Cortex of kidney (tissue), 1 donor: ENCODE results near the gene TSPAN4.

Experiments used
- DNase-seq: peaks from one replicate; lab custom pipeline; 2025; lab: John Stamatoyannopoulos, UW

Gene TSPAN4

DNA sequence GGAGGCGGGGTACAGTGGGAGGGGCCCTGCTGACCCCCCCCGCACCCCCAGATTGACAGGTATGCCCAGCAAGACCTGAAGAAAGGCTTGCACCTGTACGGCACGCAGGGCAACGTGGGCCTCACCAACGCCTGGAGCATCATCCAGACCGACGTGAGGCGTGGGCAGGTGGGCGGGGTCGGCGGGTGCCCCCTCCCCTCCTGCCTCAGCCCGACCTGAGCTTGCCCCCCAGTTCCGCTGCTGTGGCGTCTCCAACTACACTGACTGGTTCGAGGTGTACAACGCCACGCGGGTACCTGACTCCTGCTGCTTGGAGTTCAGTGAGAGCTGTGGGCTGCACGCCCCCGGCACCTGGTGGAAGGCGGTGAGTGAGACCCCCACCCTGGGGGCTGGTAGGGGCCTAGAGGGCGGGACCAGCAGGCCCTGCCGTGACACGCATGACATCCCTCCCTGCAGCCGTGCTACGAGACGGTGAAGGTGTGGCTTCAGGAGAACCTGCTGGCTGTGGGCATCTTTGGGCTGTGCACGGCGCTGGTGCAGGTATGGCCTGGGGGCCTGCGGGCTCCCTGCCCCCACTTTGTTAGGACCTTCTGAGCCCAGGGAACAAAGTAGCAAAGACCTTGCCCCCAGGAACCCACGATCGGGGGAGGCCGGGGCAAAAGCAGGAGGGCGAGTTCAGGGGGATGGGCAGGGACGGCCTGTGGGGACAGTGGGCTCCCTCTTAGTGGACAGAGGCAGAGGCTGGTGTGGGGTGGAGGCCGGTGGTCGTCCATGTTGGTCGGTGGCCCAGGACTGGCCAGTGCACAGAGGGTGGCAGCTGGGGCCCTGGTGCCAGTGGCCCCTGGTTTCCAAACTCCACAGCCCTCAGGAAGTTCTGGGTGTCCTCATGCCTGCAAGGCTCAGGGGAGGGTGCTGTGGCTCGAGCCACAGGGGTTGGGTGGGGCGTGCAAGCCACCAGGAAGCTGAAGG lies 23.1 kb downstream of the TSPAN4 start:
- DNase-seq: no peak

DNA sequence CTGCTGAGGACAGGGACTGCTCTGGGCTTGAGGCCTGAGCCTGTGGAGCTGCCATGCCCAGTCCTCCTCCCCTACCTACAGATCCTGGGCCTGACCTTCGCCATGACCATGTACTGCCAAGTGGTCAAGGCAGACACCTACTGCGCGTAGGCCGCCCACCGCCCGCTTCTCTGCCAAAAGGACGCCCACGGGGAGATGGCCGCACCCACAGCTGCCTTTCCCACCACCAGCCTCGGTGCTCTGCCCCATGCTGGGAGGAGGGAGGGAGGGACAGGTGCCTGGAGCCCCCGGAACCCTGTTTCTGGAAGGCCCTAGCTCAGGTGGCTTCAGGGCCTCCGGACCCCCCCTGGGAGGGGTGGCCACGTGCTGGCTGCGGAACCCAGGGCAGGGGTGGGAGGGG lies 23.8 kb downstream of the TSPAN4 start:
- no peak for DNase-seq

DNA sequence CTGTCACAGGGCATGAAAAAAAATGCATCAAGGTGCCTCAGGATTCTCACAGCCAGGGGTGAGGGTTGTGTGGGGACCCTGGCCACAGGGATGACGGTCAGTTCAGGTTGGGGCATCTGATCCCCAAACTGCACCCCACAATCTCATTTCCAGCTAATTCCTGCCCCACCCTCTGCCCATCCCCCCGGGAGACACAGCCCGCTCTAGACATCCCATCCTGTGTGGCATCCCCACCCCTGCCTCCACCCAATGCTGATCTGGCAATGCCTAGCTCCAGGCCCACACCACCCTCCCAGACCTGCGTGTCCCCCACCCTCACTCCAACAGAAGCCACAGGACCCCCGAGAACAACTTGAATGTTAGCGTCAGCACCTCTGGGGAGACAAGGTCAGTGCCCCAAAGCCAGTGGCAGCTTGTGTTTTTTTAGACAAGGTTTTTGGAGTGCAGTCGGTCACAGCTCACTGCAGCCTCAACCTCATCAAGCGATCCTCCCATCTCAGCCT lies 25.3 kb downstream of the TSPAN4 start:
- no peak for DNase-seq

DNA sequence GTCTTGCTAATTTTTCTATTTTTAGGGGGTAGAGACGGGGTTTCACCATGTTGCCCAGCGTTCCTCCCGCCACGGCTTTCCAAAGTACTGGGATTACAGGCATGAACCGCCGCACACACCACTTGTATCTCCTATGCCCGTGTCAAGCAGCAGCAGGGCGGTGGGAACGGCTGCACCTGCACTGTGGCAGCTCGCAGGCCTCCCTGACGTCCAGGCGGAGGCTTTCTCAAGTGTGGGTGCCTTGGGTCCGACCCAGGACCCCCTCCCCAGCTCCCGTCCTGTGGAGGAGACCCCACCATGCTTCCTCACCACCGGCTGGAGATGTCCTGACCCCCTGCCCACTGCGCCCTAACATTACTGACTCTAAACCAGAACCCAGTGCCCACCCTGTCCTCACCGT lies 25.7 kb downstream of the TSPAN4 start:
- DNase-seq: no peak

DNA sequence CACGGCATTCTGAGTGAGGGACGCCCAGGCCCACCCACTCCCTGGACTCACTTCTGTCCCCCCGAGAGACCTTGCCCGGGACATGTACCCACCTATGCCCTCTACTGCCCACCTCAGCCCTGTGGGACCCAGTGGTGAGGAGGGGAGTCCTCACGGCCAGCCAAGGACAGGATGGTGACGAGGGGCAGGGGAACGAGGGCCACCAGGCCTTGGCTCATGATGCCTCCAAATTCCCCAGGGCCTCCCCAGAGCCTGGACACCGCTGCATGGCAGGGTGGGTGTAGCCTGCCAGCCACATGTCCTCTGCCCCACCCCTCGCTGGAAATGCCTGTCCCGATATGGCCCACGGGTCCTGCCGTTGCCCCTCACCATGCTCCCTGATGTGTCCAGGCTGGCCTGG lies 26.1 kb downstream of the TSPAN4 start:
- DNase-seq: no peak

DNA sequence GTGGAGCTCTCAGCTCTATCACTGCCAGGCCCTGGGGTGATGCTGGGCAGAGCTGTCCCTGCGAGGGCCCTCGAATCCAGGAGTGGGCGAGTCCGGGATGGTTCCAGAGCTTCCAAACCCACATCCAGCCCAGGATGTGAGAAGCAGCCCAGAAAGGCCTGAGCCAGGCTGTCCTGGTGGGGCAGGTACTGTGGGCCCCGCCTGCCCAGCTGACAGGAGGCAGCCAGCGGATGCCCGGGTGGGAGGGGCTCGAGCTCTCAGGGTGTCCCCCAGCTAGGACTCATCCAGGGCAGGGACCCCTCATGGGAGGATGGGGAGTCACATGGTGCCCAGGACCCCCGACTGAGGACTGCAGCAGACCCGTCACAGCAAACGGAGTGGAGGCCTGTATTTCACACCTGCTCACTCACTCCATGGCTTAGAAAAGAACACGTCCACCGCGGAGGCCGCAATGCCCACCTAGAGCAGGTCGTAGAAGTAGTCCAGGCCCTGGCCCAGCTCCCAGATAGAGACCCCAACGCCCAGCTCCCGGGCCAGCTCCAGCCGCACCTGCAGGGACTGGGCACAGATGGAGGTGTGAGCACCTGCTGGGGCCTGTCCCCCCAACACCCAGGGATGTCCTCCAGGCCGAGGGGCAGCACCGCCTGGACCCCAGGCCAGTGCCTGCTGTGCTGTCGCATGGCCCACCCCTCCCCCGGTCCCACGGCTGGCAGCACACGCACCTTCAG lies 26.9 kb downstream of the TSPAN4 start:
- DNase-seq: no peak

DNA sequence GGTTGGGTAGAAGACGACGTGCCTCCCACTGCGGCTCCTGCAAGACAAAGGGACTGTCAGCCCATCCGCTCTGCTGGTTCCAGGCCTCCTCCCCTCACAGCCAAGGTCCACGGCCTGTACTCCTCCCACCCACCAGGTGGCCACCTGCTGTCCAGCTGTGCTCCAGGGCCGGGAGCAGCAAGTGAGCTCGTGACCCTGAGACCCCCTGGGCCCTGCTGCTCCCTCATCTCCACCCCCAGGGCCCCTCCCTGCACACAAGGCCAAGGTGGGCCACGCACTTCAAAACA lies 27.4 kb downstream of the TSPAN4 start:
- no peak for DNase-seq

DNA sequence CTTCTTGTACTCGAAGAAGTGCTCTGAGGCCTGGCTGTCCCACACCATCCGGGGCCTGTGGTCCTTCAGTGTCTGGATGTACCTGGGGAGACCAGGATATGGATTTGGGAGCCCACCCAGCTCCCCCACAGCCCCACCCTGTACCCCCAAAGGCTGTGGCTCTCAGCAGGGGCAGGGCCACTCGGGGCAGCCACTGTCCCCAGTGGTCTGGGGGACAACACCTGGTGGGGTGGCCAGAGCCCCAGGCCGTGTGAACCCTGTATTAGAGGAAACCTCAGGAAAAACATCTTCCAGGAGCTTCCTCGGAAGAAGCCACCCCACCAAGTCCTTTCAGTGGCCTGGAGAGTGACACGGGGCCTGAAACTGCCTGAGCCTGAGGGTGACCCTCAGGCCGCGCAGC lies 27.8 kb downstream of the TSPAN4 start:
- no peak for DNase-seq

DNA sequence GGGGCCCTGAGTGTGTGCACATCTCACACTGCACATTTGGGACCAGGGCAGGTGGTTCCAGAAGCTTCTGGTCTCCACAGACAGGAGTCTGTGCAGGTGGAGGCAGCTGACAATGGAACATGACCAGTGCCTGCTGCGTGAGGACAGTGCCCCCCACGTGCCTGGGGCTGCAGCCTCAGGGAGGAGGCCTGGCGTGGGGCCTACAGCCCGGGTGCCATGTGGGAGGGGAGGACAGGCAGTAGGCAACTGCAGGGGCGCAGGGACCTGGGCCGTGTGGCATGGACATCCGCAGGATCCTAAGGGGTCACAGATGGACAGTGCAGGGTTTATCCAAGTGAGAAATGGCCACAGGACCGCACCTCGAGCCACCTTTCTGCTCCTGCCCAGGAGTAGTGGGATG lies 28.8 kb downstream of the TSPAN4 start:
- no peak for DNase-seq

DNA sequence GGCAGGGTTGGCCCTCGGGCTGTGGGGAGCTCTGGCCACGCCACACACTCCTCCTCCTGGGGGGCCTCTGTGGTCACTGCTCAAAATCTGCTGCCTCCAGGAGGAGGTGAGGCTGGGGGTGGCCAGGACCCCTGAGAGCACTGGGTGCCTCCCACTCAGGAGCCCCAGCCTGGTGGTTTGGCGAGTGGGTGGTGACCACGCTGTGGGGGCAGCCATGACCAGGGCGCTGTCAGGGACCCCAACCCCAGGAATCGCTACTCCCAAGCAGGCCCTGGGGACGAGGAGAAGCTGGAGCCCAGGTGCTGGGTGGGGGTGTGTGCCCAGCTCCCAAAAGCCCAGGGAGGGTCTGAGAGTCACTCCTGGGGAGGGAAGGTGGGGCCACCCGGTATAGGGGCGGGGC lies 30.1 kb downstream of the TSPAN4 start:
- DNase-seq: no peak

DNA sequence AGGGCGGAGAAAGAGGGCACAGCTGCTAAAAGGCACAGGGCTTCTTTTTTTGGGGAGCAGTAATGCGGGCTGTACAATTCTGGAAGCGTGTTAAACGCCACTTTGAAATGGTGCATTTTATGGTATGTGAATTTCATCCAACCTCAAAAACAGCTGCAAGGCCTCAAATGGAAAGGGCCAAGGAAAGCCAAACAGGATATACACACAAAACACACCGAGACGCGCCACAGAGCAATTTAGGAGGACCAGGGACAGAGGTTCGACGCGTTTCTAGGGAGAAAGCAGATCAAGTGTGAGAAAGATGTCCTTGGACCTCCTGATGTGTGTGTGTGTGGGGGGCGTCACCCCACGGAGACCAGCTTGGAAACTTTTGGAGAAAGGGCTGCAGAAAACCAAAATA lies 31.1 kb downstream of the TSPAN4 start:
- DNase-seq: no peak

DNA sequence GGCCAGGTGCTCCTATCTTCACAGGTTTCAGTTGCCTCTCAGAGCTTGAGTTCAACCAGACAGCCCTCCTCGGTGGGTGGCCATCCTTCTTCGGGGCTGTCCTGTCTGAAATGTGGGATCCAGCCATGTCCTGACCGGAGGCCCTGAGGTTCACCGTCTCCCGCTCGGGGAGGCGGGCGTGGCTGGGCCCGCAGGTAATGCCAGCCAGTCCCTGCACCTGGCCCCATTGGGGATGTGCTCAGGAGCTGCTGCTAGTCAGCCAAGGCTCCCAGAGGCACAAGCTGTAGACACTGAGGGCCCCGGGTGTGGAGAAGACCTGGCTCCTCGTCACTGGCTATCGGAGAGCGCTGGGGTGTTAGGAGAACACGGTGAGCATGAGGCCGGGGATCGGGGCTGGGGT lies 32.6 kb downstream of the TSPAN4 start:
- no peak for DNase-seq

DNA sequence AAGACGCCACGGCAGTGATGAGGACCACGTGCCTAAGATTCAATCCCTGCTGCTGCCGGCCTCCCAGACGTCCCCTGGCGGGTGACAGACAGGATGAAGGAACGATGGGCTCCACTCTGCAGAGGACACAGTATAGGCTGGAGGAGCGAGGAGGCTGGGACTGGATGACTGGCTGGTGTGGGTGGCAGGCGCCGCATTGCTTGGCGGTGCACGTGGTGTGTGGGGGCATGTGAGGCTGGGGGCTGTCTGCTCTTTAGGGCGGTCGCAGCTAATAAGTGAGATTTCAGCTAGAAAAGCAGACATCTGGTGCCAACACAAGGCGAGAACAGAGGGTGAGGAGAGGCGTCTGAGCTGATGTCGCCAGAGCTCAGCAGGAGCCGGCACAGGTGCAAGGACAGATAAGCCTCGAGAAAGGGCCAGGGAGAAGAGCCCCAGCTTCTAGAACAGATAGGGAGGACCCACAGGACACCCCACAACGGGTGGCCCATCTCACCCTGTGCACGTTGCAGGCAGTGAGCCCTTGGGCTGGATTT lies 33.2 kb downstream of the TSPAN4 start:
- DNase-seq: no peak

DNA sequence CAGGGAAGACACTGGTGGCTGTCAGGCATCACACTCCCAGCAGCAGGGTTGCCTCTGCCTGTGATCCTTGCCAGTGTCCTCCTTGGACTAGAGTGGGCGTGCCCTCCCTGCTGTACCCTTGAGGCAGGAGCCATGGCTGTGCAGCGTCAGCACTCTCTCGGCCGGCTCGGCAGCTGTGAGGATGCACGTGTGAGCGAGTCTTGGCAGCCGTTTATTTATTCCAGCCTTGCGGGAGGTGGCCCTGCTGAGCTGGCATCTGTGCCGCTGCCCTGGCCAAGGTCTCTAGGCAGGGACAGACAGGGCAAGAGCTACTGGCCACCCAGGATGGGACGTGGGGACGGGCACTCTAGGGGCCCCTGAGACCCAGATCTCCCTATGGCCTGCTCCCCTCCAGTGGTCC lies 33.9 kb downstream of the TSPAN4 start:
- DNase-seq: no peak

DNA sequence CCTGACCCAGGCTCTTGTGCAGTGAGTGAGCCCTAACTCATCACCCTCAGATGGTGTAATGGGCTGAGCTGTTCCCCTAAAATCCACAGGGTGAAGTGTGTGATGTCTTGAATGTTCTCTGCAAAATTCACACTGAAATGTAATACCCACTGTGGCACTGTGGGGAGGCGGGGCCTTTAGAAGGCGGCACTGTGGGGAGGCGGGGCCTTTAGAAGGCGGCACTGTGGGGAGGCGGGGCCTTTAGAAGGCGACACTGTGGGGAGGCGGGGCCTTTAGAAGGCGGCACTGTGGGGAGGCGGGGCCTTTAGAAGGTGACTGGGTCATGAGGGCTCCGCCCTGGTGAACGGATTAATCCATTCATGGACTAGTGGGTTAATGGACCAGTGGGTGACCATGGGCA lies 34.9 kb downstream of the TSPAN4 start:
- no peak for DNase-seq

DNA sequence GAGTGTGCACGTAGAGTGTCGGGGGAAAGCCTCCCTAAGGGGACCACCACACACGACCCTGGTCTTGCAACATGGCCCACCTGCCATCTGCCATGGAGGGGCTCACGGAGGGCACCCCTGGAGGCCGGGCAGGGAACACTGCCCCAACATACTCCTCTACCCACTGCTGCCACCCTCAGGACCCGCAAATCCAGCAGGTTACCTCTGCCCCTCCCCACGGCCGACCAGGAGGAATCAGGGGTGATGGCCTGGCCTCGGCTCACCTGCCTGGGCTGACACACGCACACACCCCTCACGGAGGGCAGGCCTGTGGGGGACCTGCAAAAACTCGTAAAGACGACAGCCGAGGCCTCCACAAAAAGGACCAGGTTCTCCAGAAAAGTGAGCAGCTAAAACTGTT lies 37.8 kb downstream of the TSPAN4 start:
- no peak for DNase-seq

DNA sequence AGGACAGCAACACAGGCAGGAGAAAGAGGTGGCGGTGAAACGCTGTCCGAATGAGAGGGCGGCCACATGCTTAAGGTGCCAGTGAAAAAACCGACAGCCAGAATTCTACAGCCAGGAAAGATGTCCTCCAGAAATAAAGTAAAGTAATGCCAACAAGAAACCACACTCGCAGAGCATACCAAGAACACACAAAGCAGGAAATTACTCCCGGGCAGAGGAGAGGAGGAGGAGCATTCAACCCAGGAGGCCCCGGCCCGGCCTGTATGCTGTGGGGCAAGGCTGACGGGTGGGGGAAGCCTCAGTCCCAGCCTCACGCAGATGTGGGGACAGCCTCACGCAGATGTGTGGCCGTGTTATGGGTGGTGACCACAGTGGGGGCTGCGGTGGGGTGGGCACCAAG lies 39.9 kb downstream of the TSPAN4 start:
- no peak for DNase-seq

DNA sequence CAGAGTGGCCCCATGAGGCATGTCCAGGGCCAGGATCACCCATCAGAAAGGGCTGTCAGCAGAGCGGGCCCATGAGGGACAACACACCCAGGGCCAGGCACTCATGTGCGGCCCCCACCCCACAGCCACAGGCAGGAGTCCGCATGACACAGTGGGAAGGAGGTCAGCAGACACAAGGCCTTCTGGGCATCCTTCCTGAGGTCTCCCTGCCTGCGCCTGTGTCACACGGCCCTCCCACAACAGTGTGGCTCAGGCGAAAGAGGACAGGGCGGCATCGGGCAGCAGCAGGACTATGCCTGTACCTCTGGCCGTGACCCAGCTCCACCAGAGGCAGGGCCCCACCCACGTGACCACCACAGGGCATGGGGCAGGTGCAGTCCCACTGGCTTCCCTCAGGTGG lies 40.9 kb downstream of the TSPAN4 start:
- DNase-seq: no peak

DNA sequence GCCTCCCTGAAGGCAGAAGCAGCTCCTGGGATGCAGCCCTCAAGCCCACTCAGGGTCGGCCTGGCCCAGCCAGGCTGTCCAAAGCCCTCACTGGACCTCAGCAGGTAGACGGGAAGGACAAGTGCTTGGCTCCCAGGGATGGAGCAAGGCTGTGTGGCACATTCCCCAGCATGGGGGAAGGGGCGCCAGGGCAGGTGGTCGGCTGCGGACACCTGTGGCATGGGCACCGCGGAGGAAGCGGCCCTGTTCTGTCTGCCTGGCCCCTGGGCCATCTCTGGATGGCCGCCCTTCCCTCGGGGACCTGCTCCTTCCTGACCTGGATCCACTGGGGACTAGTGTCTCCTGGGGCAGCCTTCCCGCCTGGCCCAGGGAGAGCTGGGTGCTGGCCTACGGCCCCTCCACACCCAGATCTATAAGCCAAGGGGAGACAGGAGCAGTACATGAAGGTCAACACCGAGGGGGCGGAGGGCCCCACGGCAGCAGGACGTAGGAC lies 42.0 kb downstream of the TSPAN4 start:
- DNase-seq: no peak

DNA sequence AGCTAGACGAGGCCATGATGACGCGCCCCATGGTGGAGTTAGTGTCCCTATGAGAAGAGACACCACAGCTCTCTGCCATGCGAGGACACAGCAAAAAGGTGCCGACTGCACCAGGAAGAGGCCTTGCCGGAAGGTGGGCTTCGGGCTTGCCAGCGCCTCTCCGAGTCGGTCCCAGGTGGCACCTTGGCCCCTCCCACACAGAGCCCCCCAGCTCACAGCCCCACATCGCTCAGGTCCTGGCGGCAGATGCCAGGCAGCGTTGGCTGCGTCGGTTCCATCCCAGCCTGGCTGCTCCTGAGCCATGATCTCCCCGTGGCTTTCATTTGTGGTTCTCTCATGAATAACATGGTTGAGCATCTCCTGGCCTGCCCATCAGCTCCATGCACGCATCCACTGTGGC lies 43.9 kb downstream of the TSPAN4 start:
- DNase-seq: no peak

DNA sequence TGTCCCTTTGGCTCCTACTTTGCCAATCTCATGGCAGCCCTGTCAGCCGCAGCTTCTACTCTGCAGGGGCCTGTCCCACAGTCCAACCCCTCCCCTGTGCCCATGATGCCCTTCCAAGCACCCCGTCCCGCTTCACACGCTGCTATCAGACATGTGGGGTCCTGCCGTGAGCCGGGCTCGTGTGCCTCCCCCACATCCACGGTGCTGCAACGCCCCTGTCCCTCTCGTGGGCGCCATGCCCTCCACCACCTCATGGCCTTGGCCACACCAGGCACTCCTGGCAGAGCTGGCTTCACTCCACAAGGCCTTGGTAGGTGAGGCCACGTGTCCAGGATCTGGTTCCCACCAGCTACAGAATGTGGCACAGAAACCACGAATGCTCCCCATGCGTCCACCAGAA lies 44.9 kb downstream of the TSPAN4 start:
- DNase-seq: no peak

DNA sequence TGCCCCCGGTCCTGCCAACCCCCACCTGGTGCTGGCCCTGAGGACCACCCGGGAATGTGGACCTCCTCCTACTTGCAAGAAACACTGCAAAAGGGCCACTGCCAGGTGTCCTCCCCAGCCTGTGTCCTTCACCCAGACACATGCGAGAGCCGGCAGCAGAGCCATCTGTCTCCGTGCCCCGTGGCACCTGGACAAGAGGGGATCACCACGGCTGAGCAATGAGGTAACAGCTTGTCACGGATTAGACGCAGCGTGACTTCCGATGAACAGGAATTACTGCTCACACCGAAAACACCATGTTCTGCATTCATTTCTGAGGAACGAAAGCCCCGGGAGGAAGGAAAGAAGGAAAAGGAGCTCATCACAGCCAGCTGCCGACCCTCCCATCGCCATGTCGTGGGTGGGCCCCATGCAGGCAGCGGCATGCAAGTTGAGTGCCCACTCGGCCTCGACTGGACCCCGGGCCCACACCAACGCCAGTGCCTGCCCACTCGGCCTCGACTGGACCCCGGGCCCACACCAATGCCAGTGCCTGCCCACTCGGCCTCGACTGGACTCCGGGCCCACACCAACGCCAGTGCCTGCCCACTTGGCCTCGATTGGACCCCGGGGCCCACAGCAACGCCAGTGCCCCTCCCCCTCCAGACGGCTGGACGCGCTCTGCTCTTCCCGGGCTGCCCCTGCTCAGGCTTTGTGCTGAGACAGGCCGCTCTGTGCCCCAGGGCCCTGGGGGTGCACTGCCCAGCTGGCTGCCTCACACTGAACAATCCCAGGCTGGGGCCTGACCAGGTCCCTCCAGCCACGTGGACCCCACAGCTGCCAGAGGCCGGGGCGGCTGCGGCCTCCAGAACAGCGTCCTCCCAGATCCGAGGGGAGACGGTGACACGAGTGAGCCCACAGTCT lies 45.9 kb downstream of the TSPAN4 start:
- no peak for DNase-seq
